ENCODE measurements around the gene GALNT2.

GALNT2 gene

DNA sequence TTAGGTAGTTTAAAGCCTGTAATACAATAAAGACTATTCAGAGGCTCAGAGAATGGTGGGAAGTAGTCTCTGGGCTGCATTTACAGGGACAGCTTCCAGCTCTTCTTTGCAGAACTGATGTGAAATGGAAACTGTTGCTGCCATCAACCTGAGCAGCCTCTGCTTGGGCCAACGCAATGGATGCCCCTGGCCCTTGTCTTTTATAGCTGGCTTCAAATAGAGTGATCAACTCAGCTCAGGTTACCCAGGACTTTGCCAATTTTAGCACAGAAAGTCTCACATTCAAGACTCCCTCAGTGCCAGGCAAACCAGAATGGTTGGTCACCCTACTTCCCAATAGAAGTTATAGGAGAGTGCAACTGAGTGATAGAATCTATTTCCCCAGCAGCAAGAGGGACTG, 18.1 kb upstream of the GALNT2 start:
- in situ Hi-C loops (cut with HindIII; ENCODE audit: low pct_ligation_motif_present, low pct_unique_long_range_greater_than_20kb, low sequenced_read_pairs): no loop called here
- no peak for DNase-seq

DNA sequence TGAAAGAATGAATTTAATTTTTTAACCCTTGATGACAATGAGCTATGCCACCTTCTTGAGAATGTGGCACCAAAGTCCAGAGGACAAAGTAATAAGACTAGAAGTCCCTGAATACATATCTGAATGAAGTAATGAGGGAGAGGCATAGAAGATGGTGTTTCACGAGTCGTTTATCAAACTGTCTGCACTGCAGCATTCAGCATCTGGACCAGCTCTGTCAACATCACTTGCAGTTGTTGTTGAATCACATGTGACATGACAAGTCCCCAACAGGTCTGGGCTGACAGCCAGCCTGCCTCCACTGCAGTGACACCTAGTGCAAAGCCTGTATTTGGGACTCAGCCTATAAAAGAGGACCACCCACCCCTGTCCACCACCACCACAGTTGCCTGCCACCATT, 17.3 kb upstream of the GALNT2 start:
- in situ Hi-C loops (cut with HindIII; ENCODE audit: low pct_ligation_motif_present, low pct_unique_long_range_greater_than_20kb, low sequenced_read_pairs): no loop called here
- no peak for DNase-seq

DNA sequence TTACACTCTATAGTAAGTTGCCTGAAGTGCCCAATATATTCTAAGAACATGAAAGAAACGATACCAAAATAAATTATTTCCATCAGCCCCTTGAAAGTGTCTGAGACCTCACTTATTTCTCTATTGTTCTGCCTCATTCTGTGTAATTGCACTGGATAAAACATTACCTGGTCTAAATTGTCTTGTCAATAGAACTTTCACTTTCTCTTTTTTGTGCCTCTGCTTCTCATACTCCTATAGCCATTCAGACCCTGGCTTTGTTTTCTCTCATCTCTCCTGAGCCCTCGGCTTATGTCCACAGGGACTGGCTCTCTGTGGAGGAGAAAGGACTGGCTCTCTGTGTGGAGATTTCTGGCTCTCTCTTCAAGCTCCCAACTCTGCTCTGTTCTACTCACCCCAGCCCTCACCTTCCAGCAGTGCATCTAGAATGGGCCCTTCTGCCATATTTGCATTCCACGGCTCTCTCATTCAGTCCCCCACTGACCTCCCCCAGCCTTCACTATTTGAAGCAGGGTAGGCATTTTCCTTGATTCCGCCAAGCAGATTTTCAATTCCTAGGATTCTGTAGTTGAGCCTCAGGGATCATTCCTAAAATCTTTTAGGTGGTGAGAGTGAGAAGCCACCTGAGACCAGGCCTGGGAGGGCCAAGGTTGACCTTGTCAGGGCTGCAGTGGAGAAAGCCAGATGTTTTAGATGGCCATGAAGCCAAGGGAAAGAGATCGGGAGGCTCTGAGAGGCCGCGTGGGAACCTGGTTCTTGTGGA, 15.9 kb upstream of the GALNT2 start:
- no peak for DNase-seq
- in situ Hi-C loops (cut with HindIII; ENCODE audit: low pct_ligation_motif_present, low pct_unique_long_range_greater_than_20kb, low sequenced_read_pairs): no loop called here

DNA sequence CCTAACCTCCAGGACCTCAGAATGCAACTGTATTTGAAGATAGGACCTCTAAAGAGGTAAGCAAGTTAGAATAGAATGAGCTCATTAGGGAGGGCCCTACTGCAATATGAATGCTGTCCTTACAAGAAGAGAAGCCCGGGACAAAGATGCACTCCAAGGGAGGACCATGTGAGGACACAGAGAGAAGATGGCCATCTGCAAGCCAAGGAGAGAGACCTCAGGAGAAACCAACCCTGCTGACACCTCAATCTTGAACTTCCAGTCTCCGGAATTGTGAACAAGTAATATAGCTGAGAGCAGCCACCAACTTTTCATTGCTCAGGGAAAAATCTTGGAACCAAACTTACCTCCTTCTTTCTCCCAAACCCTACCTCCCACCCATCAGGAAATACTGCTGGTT, 15.0 kb upstream of the GALNT2 start:
- in situ Hi-C loops (cut with HindIII; ENCODE audit: low pct_ligation_motif_present, low pct_unique_long_range_greater_than_20kb, low sequenced_read_pairs): no loop called here
- no peak for DNase-seq

DNA sequence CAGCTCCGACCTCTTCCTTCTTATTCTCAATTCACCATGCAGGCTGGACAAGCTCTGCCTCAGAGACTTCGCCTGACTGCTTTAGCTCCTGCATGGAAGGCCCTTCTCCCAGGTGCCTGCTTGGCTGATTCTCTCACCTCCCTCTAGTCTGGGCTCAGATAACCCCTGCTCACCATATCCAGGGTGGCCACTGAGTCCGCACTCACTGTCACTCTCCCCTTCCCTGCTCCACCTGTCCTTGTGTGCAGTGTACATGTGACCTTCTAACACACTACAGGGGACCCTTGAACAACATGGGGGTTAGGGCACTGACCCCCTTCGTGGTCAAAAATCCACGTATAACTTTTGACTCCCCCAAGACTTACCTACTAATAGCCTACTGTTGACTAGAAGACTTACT, 14.4 kb upstream of the GALNT2 start:
- no peak for DNase-seq
- in situ Hi-C loops (cut with HindIII; ENCODE audit: low pct_ligation_motif_present, low pct_unique_long_range_greater_than_20kb, low sequenced_read_pairs): no loop called here

DNA sequence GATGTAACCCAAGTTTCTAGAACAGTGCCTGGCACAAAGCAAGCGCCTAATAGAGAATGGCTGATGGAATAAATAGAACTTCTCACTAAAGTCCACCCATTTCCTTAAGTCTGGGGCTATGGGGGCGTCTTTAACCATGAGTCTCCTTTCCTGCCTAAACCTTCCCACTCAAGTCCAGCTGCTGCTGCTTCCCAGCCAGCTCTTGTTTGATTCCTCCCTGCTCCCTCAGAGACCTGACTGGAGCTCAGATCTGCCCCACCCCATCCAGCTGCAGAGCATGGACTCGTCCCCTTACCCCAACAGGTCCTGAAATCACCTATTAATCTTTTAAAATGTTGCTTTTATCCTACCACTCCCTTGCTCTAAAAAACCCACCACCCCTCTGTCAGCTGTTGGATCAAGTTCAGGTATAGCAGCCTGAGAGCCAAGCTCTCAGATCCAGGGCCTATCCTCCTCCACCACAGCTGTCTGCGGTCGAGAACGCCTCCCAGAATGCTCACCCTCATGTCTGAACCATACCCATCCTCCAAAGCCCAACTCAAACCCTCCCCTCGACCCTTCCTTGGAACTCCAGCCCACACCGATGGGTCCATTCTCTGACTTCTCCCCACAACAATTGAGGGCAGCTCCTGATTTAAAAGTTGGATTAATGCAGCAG, 12.8 kb upstream of the GALNT2 start:
- in situ Hi-C loops (cut with HindIII; ENCODE audit: low pct_ligation_motif_present, low pct_unique_long_range_greater_than_20kb, low sequenced_read_pairs): no loop called here
- DNase-seq: no peak

DNA sequence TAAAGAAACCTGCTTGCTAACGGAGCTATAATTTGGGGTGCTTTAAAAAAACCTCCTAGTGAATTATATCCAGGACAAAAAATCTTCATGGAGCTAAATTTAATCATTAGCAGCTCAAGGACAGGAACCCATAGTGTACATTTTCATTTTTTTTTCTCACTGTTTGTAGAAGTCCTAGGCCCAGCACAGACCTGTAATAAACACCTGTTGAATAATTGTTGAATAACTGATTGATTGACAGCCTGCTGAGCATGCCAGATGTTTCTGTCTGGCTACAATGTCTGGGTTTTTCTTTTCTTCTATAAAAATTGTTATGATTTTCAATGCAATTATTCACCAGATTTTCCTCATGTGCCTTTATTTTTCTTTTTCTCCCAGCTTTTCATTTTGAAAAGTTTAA, 10.9 kb upstream of the GALNT2 start:
- in situ Hi-C loops (cut with HindIII; ENCODE audit: low pct_ligation_motif_present, low pct_unique_long_range_greater_than_20kb, low sequenced_read_pairs): no loop called here
- DNase-seq: no peak

DNA sequence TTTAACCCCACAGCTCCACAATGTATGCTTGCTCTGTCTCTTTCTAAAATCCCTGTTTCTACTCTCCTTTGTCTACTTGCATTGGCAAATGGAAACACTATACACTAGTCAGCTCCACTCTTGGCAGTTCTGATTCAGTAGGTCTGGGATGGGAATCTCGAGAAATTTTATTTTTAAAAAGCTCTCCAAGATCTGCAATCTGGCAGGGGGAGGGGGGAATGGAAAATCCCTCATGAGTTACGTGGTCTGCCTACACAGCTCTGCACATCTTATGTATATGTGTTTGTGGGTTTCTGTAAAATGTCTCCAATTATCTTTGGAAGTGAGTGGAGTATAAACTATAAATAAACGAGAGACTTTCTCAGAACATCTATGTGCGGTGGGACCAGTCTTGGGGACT, 9.9 kb upstream of the GALNT2 start:
- no peak for DNase-seq

DNA sequence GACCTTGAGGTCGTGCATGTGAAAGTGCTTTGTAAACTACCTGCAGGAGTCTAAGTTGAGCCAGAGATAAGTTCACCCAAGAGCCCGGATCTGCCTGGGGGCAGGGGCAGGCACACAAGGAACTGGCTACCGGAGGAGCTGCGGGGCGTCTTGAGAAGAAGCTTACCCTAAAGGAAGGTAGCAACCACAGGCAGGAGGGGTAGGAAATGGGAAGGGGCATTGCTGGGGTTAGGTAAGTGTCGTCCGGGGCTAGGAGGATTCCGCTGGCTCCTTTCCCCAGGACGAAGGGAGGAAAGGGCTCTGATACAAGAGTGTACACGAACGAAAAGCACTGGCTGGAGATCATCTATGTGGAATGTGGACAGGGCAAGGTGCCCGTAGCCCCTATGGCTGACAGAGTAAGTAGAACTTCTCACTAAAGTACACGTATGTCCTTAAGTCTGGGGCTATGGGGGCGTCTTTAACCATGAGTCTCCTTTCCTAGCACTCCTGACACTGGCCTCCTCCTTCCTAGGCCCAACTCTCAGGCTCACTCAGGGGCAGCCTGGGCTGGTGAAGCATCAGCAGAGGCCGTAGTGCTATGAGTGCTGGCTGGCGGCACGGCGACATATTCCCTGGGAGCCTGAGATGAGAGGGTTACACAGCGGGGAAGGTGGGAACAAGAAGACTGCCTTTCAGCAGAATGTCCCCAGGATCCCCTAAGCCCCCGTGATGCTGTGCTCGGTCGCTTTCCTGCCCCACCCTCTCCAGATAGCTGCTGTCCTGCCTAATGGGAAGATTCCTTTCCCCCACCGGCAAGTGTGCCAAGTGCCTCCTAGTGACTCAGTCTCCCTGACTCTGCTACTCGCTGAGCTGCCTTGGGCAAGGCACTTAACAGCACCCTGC, 9.1 kb upstream of the GALNT2 start:
- in situ Hi-C loops (cut with HindIII; ENCODE audit: low pct_ligation_motif_present, low pct_unique_long_range_greater_than_20kb, low sequenced_read_pairs): no loop called here

More for the DNA sequence above, 9.9 kb upstream of the GALNT2 start:
- in situ Hi-C loops (cut with HindIII; ENCODE audit: low pct_ligation_motif_present, low pct_unique_long_range_greater_than_20kb, low sequenced_read_pairs): no loop called here

DNA sequence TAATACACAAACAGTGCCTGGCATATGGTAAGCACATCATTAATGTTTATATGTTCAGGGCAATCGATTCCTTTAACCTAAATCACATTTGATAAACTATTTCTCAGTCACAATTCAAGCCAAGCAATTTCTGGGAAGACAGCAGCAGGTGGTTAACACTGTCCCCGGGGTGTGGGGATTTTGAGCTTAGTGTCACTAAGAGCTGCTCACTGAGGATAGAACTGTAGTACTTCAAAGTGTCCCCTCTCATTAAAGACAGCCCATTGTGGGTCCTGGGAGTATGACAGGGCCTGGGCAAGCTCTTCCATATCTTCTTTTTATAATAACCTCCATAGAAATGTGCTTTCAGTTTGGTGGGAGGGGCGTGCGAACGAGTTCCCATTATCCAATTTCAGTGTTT, 8.4 kb upstream of the GALNT2 start:
- in situ Hi-C loops (cut with HindIII; ENCODE audit: low pct_ligation_motif_present, low pct_unique_long_range_greater_than_20kb, low sequenced_read_pairs): no loop called here
- no peak for DNase-seq

More for the DNA sequence above, 9.1 kb upstream of the GALNT2 start:
- DNase-seq: no peak

DNA sequence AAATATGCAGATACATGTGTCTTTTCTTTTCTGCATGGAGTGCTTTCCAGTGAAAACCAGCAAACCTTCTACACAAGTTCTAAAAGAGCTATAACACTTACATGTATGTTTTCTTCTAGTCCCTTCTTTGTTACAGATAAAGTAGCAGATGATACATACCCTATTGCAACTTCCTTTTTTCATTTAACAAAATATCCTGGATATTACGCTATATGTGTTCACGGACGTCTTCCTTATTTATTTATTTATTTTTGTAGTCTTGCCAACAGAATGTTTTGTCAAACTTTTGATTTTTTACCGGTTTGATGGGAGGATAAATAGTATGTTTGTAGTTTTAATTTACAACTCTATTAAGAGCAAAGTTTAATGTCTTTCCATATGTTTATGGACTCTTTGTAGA, 5.2 kb upstream of the GALNT2 start:
- in situ Hi-C loops (cut with HindIII; ENCODE audit: low pct_ligation_motif_present, low pct_unique_long_range_greater_than_20kb, low sequenced_read_pairs): no loop called here
- DNase-seq: no peak

DNA sequence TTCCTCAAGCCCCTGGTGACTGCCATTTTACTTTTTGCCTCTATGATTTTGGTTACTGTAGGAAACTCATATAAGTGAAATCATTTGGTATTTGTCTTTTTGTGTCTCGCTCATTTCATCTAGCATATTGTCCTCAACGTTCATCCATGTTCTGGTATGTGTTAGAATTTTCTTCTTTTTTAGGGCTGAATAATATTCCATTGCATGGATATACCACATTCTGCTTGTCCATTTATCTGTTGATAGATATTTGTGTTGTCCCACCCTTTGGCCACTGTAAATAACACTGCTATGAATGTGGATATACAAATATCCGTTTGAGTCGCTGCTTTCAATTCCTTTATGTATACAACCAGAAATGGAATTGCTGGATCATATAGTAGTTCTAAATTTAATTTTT, 4.5 kb upstream of the GALNT2 start:
- in situ Hi-C loops (cut with HindIII; ENCODE audit: low pct_ligation_motif_present, low pct_unique_long_range_greater_than_20kb, low sequenced_read_pairs): no loop called here
- no peak for DNase-seq

DNA sequence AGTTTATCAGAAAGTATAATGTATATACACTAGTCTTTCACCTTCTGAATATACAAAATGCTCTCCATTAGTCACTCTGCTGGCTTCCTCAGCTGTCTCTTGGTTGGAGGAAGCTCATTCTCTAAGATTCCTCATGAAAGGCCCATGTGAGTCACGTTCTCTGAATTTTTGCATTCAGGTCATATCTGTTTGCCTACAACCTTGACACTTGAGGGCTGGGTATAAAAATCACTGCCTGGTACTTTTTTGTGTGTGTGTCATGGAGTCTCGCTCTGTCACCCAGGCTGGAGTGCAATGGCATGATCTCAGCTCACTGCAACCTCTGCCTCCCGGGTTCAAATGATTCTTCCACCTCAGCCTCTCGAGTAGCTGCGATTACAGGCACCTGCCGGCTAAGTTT, 2.8 kb upstream of the GALNT2 start:
- in situ Hi-C loops (cut with HindIII; ENCODE audit: low pct_ligation_motif_present, low pct_unique_long_range_greater_than_20kb, low sequenced_read_pairs): no loop called here
- no peak for DNase-seq

DNA sequence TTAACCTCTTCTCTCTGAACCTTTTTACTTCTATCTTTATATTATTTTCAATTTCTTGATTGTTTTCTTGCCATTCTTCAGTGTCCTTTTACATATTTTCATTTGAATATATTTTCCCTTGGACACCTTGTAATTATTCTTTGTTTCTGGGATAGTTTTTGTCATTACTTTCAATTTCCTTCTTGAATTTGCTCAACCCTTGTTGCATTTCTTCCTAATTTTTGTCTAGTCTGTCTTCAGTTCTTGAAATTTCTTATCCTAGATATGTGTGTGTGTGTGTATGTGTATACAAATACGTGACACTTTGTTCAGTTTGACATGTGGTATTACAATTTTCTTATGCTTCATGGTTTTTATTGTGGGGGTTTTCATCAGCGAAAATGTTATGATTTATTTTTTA, 1.9 kb upstream of the GALNT2 start:
- DNase-seq: no peak
- in situ Hi-C loops (cut with HindIII; ENCODE audit: low pct_ligation_motif_present, low pct_unique_long_range_greater_than_20kb, low sequenced_read_pairs): no loop called here

DNA sequence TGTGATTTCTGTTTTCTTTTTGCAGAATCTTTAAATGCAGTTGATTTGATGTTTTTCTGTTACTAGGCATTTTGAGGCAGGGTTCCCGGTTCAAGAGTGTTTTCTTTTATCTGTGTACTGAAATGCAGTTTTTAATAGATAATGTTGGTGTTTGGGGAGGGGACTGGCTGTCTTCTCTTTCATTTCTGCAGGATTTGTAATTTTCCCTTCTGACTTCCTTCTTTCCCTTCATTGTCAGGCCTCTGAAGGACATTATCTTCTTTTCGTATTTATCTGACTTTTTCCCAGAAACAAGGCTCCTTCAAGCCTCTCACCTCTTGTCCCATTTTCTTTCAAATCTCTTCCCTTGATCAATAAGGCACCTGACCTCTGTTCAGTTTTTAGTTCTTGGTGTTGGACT, 1.5 kb upstream of the GALNT2 start:
- in situ Hi-C loops (cut with HindIII; ENCODE audit: low pct_ligation_motif_present, low pct_unique_long_range_greater_than_20kb, low sequenced_read_pairs): no loop called here
- DNase-seq: no peak

DNA sequence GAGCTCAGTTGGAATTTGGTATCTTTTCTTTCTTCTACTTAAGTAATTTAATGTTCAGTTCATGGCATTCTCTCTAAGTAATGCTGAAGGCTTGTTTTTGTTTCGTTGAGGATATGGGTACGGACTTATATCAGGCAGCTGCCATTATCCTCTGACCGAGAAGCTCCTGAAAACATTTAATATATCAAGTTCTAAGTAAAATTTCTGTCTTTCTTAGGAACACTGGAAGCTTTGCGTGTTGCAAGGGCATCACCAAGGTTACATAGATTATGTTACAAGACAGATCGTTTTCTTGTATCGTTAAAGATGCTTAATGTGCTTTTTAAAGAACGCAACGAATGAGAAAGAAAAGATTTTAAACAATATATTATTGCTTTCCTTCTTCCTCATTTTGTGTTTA, 1.0 kb upstream of the GALNT2 start:
- in situ Hi-C loops (cut with HindIII; ENCODE audit: low pct_ligation_motif_present, low pct_unique_long_range_greater_than_20kb, low sequenced_read_pairs): no loop called here
- no peak for DNase-seq

DNA sequence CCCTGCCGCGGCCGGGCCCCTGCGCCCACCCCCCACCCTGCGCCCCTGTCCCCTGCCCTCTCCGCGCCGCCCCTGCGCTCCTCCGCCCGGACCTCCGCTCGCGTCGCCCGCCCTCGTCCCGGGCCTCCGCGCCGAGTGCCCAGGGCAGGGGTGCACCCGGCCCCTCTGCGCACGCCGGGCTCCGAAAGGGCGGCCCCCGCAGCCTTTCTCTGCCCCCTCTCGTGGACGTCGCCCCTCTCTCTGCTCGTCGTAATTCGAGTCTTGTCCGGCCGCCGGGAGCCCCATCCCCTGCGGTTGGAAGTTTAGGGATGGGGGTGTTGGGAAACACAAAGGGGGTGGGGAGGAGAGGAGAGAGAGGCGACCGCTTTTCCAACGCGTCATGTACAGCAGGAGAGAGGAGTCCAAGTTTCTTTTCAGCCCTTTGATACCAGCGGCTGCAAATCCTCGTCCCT, 407 bp downstream of the GALNT2 start:
- in situ Hi-C loops (cut with HindIII; ENCODE audit: low pct_ligation_motif_present, low pct_unique_long_range_greater_than_20kb, low sequenced_read_pairs): no loop called here
- DNase-seq: peak; percentile 42

DNA sequence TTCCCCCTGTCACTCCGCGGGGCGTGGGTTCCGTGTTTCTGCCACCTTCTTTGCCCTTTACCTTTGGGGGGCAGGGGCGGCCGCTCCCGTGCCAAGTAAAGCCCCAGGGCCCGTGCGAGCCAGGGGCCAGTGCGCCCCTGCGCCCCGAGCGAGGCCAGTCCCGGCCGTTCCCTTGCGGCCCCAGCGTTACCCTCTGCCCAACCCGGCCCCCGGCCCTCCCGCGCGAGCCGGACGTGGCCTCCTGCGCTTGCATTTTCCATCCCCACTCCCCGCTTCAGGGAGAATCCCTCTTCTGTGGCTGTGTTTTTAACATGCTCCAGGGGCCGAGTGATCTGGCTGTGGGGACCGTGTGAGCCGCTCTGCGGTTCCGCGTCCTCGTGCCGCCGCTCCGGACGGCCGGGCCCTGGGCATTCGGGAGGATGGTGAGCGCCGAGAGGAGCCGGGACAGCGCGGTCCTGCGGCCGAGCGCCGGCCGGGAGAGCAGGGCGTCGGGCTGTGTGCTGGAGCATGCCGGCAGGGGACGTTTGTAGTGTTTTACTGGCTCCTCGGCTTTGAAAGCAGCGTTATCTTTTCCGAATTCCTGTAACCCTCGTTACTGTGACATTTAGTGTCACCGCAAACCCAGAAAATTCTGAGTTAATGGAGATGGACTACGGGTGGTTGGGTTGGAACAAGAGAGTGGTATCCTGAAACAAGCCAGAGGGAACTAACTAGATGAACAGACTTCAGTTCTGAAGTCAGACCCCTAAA, 1.0 kb downstream of the GALNT2 start:
- peak; percentile 48 for DNase-seq
- in situ Hi-C loops (cut with HindIII; ENCODE audit: low pct_ligation_motif_present, low pct_unique_long_range_greater_than_20kb, low sequenced_read_pairs): no loop called here

DNA sequence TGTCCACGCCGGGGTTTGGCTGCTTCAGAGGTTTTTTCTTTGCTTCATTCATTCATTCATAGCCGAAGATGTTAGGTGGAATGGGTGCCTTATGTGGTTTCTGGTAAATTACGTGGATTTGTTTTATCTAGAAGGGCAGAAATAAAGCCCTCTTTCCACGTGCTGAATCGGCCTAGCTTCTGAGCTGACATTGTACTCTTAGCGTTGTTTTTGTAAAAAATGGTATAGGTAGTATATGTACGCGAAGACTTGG, 1.5 kb downstream of the GALNT2 start:
- DNase-seq: no peak
- in situ Hi-C loops (cut with HindIII; ENCODE audit: low pct_ligation_motif_present, low pct_unique_long_range_greater_than_20kb, low sequenced_read_pairs): no loop called here
